Activated CD8-positive, alpha-beta memory T cell treated with anti-CD3 and anti-CD28 coated beads, Interleukin-2, amount 50 U/mL, for 24 hours (primary cell): Measurements from ENCODE around the gene CXCL17.
A peak's percentile ranks its signal among the peaks of the same experiment; 100 is the strongest.
"Not testable (repeated sequence)": the region's sequence is repeated elsewhere in the genome, so short reads cannot be mapped to it uniquely, and the experiment has no call there.

ENCODE experiments used
- DNase-seq: peaks from one replicate; pipeline ENCODE4 v3.0.0-alpha.2; 2020; ENCODE audit errors: extremely low read depth

Gene CXCL17

GRCh38 chr19:42466521-42467182 is 23.9 kb upstream of the CXCL17 start:
- no peak for DNase-seq

GRCh38 chr19:42465827-42466280 is 23.1 kb upstream of the CXCL17 start:
- no peak for DNase-seq

- no peak for DNase-seq
Measured at GRCh38 chr19:42461700-42462324, 19.1 kb upstream of the CXCL17 start.

GRCh38 chr19:42461231-42461630 is 18.5 kb upstream of the CXCL17 start:
- not testable (repeated sequence) for DNase-seq

GRCh38 chr19:42459926-42460325 is 17.2 kb upstream of the CXCL17 start:
- DNase-seq = no peak

DNA sequence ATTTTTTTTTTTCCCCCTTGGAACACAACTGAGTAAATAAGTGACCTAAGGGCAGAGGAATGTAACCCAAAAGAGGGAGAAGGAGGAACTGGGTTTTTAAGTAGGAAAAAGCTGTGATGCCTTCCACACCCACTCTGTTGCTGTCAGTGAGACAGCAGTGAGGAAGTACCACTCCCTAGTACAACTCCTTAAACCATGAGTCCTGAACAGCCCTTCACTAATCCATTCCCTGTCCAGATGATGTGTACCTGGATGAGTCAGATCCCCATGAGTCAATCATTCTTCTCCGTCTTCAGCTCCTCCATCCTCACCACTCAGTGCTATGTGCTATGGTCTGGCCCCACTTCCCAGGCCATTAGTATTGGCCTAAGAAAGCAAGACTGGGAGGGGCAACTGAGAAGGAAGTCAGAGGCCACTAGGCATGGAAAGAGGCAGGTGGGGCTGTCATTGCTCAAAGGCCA is 12.9 kb upstream of the CXCL17 start:
- no peak for DNase-seq

- no peak for DNase-seq
Measured at GRCh38 chr19:42455086-42455485, 12.3 kb upstream of the CXCL17 start.

DNA sequence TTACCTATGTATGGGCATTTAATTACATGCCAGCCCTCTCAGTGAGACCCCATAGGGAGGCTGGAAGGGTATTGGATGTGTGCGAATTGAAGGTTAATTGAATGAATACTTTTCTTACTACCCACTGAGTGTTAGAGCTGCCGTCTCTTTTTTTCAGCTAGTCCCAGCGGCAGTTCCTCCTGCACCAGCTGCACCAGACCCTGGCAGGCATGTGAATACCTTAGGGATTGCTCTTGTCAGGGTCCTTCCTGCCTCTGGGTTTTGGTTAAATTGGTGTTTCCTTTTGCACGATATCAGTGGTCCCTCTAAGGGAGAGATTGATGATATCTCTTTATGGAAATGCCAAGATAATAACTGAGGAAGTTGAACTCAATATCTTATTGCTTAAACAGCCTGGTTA is 9.8 kb upstream of the CXCL17 start:
- DNase-seq = no peak

DNA sequence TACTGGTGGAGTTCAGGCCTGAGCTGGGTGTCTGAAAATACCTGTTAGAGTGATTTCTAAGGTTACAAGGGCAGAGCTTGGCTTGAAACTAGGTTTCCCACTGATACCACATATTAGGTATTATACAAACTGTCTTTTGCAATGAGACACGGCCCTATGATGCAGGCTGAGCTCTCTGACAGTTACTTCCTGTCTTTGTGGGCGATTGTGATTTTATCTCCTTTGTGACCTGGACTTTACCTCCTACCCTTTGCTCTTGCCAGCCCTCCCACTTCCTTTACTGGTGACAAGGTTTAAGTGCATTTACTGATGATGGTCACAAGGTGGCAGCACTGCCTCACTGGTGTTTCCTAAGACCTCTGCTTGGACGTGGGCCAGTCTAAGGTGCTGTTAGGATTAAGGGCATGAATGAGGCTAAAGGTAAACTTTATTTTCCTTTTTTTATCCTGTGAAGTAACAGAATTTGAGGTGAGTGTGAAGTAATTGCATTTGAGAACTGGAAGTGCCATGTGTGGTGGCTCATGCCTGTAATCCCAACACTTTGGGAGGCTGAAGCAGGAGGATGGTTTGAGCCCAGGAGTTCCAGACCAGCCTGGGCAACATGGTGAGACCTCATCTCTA is 7.7 kb upstream of the CXCL17 start:
- peak; percentile 39 for DNase-seq

GRCh38 chr19:42448306-42448705 is 5.6 kb upstream of the CXCL17 start:
- DNase-seq = not testable (repeated sequence)

GRCh38 chr19:42445948-42446347 is 3.2 kb upstream of the CXCL17 start:
- DNase-seq = no peak

DNA sequence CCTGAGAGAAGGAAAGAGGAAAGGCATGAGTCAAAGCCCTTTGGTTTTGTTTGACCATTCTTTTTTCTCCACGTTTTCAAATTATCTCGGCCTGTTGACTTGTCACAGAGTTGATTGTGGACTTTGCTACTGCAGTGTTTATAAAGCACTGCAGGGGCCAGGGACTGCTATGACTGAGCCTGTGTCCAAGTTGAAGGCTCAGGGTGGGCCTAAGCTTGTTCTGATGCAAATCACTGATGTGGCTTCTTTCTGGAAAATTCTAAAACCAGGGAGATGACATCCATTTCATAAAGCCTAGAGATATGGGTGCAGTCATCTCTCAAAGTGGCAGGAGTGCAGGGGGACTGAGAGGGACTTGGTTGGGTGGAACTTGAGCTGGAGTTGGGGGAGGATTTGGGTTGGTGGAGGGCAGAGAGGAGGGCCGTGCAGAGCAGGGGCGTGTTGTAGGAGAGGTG is 1.2 kb upstream of the CXCL17 start:
- DNase-seq = no peak

DNA sequence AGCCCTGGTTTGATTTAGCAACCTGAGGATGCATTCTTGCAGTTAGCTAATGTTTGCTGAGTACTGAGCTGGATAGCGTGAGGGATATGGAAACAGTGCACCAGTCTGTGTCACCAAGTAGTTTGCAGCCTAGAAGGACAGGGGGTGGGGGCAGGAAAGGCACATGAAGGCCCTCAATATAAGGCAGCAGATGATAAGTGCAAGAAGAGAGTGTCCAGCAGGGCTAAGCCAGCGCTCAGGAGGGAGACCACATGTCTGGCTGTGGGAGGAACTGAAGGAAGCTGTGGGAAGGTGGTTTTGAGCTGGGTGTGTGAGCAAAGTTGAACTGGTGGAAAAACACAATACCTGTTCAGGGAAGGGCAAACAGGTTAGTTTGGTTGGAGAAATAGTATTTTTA is 1.7 kb downstream of the CXCL17 start:
- no peak for DNase-seq

DNA sequence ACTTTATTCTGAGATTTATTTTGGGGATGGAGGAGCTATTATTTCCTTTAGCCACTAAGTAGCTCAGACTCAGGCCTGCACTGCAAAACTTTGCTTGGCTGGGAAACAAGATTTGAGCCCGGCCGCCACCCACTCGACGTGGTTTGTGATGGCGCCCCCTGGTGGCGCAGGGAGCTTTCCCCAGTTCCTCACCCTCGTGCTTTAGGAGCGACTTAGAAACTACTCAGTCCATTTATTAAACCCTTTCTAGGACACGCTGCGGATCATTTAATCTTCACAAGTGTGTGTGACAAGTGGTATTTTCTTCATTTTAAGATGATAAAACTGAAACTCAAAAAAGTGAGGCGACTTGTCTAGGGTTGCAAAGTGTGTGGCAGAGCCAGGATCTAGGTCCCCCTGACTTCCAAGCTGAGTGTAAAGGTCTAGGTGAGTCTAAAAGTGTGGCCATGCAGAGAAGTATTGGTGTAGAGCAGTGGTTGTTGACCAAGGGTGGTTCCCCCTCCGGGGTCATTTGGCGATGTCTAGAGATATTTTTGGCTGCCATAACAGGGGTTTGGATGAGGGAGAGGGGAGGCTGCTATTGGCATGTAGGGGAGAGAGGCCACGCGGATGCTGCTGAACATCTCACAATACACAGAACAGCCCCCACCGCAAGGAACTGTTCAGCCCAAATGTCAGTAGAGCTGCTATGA is 2.2 kb downstream of the CXCL17 start:
- peak; percentile 55 for DNase-seq

- DNase-seq = no peak
Measured at GRCh38 chr19:42436006-42436405, 6.7 kb downstream of the CXCL17 start.

GRCh38 chr19:42435316-42435715 is 7.4 kb downstream of the CXCL17 start:
- DNase-seq = no peak

DNA sequence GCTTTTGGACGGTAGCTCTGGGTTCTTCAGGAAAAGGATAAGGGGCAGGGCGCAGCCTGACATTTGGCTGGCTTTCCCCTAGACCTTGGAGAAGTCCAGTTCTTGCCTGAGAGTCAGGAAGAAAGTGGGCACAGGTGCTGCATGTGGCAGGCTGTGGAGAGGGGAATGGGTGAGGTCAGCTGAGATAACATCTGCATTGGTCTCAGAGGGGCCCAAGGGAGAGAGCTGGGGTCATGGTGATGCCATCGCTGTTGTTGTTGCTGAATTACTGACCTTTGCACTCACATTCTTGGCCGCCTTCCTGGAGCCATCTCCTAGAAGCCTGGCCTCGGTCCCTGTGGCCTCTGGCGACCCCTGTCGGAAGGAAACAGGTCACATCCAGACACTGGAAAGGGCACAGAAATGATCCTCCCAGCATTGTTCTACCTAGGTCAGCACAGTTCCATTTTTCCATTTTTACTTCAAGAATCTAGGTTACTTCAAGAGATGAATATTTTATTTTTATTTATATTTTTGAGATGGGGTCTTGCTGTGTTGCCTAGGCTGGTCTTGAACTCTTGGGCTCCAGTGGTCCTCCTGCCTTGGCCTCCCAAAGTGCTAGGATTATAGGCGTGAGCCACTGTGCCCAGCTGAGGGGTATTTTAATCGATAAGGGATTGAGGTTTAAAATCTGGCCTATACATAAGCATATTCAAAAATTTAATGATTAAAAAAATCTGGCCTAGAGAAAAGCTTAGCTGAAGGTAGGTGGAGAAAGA is 9.1 kb downstream of the CXCL17 start:
- DNase-seq = no peak

GRCh38 chr19:42431486-42431885 is 11.3 kb downstream of the CXCL17 start:
- DNase-seq = no peak

GRCh38 chr19:42428676-42429075 is 14.1 kb downstream of the CXCL17 start:
- no peak for DNase-seq

DNA sequence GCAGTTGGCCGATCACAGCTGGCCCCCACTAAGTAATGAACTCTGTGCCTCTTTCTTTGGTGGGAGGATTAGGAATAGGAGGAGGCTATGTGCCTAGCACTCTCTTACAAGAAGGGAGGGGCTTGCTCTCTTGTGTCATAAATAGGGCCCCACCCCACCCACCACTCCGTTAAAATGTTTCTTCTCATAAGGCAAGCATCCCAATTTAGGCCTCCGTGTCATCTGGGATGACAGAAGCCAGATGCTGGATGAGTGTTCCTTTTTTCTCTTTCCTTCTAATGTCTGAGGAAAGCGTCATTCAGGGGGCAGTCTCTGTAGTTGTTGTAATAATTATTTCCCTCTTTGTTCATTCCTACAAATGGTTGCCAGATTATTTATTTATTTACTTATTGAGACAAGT is 15.4 kb downstream of the CXCL17 start, which contains the start of gene LIPE:
Gene LIPE, minus strand, starts transcription at position 76 of the 400 bp plus-strand sequence. CDS start 239 bp downstream, outside the sequence.
- no peak for DNase-seq

GRCh38 chr19:42426643-42427042 is 16.1 kb downstream of the CXCL17 start:
- DNase-seq = no peak
